ENCODE data around the gene GOLGA8N.
"Not testable (repeated sequence)": the region's sequence is repeated elsewhere in the genome, so short reads cannot be mapped to it uniquely, and the experiment has no call there.

The GOLGA8N gene

GRCh38 chr15:32593151-32593550 lies at the start of gene GOLGA8N:
TSS of gene GOLGA8N (plus strand) at chr15:32593456.
- in situ Hi-C loops (cut with MboI; ENCODE audit: low sequenced_read_pairs): not testable (repeated sequence)

GRCh38 chr15:32543456-32543855 lies 49.8 kb upstream of the GOLGA8N start:
- in situ Hi-C loops (cut with MboI; ENCODE audit: low sequenced_read_pairs): not testable (repeated sequence)

GRCh38 chr15:32545129-32545528 lies 48.1 kb upstream of the GOLGA8N start:
- in situ Hi-C loops (cut with MboI; ENCODE audit: low sequenced_read_pairs): not testable (repeated sequence)

- in situ Hi-C loops (cut with MboI; ENCODE audit: low sequenced_read_pairs): not testable (repeated sequence)
These were observed 38.7 kb upstream of the GOLGA8N start for GRCh38 chr15:32554587-32554986.

GRCh38 chr15:32562198-32562597 lies 31.1 kb upstream of the GOLGA8N start:
- in situ Hi-C loops (cut with MboI; ENCODE audit: low sequenced_read_pairs): not testable (repeated sequence)

GRCh38 chr15:32568988-32569387 lies 24.3 kb upstream of the GOLGA8N start:
- in situ Hi-C loops (cut with MboI; ENCODE audit: low sequenced_read_pairs): not testable (repeated sequence)

- in situ Hi-C loops (cut with MboI; ENCODE audit: low sequenced_read_pairs): not testable (repeated sequence)
These were observed 14.8 kb upstream of the GOLGA8N start for GRCh38 chr15:32578482-32578881.

- in situ Hi-C loops (cut with MboI; ENCODE audit: low sequenced_read_pairs): not testable (repeated sequence)
These were observed 7.4 kb upstream of the GOLGA8N start for GRCh38 chr15:32585844-32586243.

- in situ Hi-C loops (cut with MboI; ENCODE audit: low sequenced_read_pairs): not testable (repeated sequence)
These were observed 16.3 kb downstream of the GOLGA8N start for GRCh38 chr15:32609518-32609917.

- in situ Hi-C loops (cut with MboI; ENCODE audit: low sequenced_read_pairs): not testable (repeated sequence)
These were observed 17.5 kb downstream of the GOLGA8N start for GRCh38 chr15:32610719-32611118.

- in situ Hi-C loops (cut with MboI; ENCODE audit: low sequenced_read_pairs): not testable (repeated sequence)
These were observed 21.4 kb downstream of the GOLGA8N start for GRCh38 chr15:32614712-32615050.

GRCh38 chr15:32615051-32615870 lies 22.0 kb downstream of the GOLGA8N start, which contains the start of gene ARHGAP11A:
TSS of gene ARHGAP11A (plus strand) at chr15:32615504. CDS start at chr15:32616212, 708 bp downstream.
- in situ Hi-C loops (cut with MboI; ENCODE audit: low sequenced_read_pairs): not testable (repeated sequence)

- in situ Hi-C loops (cut with MboI; ENCODE audit: low sequenced_read_pairs): not testable (repeated sequence)
These were observed 22.7 kb downstream of the GOLGA8N start for GRCh38 chr15:32615871-32616426.

- in situ Hi-C loops (cut with MboI; ENCODE audit: low sequenced_read_pairs): no loop called here
These were observed 43.2 kb downstream of the GOLGA8N start for GRCh38 chr15:32636410-32636809.

- in situ Hi-C loops (cut with MboI; ENCODE audit: low sequenced_read_pairs): no loop called here
These were observed 43.8 kb downstream of the GOLGA8N start for GRCh38 chr15:32636908-32637567.

GRCh38 chr15:32637704-32638103 lies 44.4 kb downstream of the GOLGA8N start:
- in situ Hi-C loops (cut with MboI; ENCODE audit: low sequenced_read_pairs): no loop called here

- in situ Hi-C loops (cut with MboI; ENCODE audit: low sequenced_read_pairs): no loop called here
These were observed 48.3 kb downstream of the GOLGA8N start, which contains the start of gene SCG5 for GRCh38 chr15:32641517-32642059. TSS of gene SCG5 (plus strand) at chr15:32641710. CDS start at chr15:32643593, 1,883 bp downstream.

- in situ Hi-C loops (cut with MboI; ENCODE audit: low sequenced_read_pairs): no loop called here
These were observed 49.6 kb downstream of the GOLGA8N start for GRCh38 chr15:32642667-32643435.

- in situ Hi-C loops (cut with MboI; ENCODE audit: low sequenced_read_pairs): no loop called here
These were observed 50.7 kb downstream of the GOLGA8N start for GRCh38 chr15:32643907-32644445.

- in situ Hi-C loops (cut with MboI; ENCODE audit: low sequenced_read_pairs): no loop called here
These were observed 53.0 kb downstream of the GOLGA8N start for GRCh38 chr15:32646291-32646690.

Data from HL-60/S4 treated with phorbol 12-myristate 13-acetate at 8.2 ng/mL for 4 days and 3 days (cell line).